PC-3 (cell line): ENCODE results near the gene PPP1R27. TPM values are rescaled to one million over a fixed set of nuclear protein-coding genes. Genes with fewer than 3 reads are reported as not detected.

ENCODE experiments used
- ATAC-seq: fragments of 200-7000 bp; cut with Tn5 transposase; 2 replicates; pipeline ENCODE4 v1.9.1; 2020; ENCODE audit warnings: mild to moderate bottlenecking, moderate library complexity
- BruUV-seq: library from RNA; stranded (reverse); fragments of 400-500 nt; replicated peaks from 2 replicates; lab custom pipeline; 2021; lab: Mats Ljungman, UMichigan
- CTCF ChIA-PET: fragments of 300-600 bp; sonication (Branson Sonifier 250); formaldehyde crosslinking; loops from one replicate; lab custom pipeline; 2022; ENCODE audit warnings: antibody characterized with exemption; lab: Charles Lee
- POLR2A ChIA-PET: fragments of 300-600 bp; sonication (Branson Sonifier 250); formaldehyde crosslinking; loops from one replicate; lab custom pipeline; 2022; ENCODE audit warnings: antibody characterized with exemption; ENCODE audit not compliant: unreplicated experiment; lab: Charles Lee
- DNase-seq: peaks from one replicate; pipeline ENCODE4 v3.0.0-alpha.2; 2015
- H2AFZ ChIP-seq: fragments of 300-600 bp; sonication (generic); 2 replicates; pipeline ENCODE4 v1.6.0; 2016; ENCODE audit warnings: antibody characterized with exemption, low read length
- H3F3A ChIP-seq: fragments of 300-600 bp; sonication (generic); one replicate; pipeline ENCODE4 v1.6.0; 2017; ENCODE audit warnings: antibody characterized with exemption, low read length, control low read depth, mild to moderate bottlenecking; ENCODE audit not compliant: unreplicated experiment
- H3K27ac ChIP-seq: fragments of 300-600 bp; sonication (generic); 2 replicates; pipeline ENCODE4 v1.5.1; 2016; ENCODE audit warnings: mild to moderate bottlenecking, low read length
- H3K27me3 ChIP-seq: fragments of 300-600 bp; sonication (generic); 2 replicates; pipeline ENCODE4 v1.6.1; 2016; ENCODE audit warnings: low read length, mixed read lengths
- H3K36me3 ChIP-seq: fragments of 300-600 bp; sonication (generic); 2 replicates; pipeline ENCODE4 v1.6.1; 2016; ENCODE audit warnings: low read depth, mixed run types, low read length, mixed read lengths
- H3K4me1 ChIP-seq: fragments of 300-600 bp; sonication (generic); 2 replicates; pipeline ENCODE4 v1.5.1; 2016; ENCODE audit warnings: low read length; ENCODE audit not compliant: insufficient read depth
- H3K4me2 ChIP-seq: fragments of 300-600 bp; sonication (generic); 2 replicates; pipeline ENCODE4 v1.6.0; 2016; ENCODE audit warnings: low read length
- H3K4me3 ChIP-seq: fragments of 300-600 bp; sonication (generic); 2 replicates; pipeline ENCODE4 v1.5.1; 2016; ENCODE audit warnings: mild to moderate bottlenecking, low read length, mixed read lengths
- H3K79me2 ChIP-seq: fragments of 300-600 bp; sonication (generic); 2 replicates; pipeline ENCODE4 v1.6.1; 2017; ENCODE audit warnings: low read length, mixed read lengths
- H3K9ac ChIP-seq: fragments of 300-600 bp; sonication (generic); 2 replicates; pipeline ENCODE4 v1.6.0; 2016; ENCODE audit warnings: mild to moderate bottlenecking, low read length
- H3K9me2 ChIP-seq: fragments of 300-600 bp; sonication (generic); replicated peaks from 2 replicates; pipeline ENCODE4 v1.6.1; 2016; ENCODE audit warnings: mixed run types, low read length, mixed read lengths
- H3K9me3 ChIP-seq: fragments of 300-600 bp; sonication (generic); 2 replicates; pipeline ENCODE4 v1.6.1; 2016; ENCODE audit warnings: low read length, mixed read lengths
- H4K20me1 ChIP-seq: fragments of 300-600 bp; sonication (generic); 2 replicates; pipeline ENCODE4 v1.6.1; 2016; ENCODE audit warnings: low read length, mixed read lengths
- CTCF ChIP-seq: fragments of 300-600 bp; sonication (generic); conservative IDR thresholded peaks from 2 replicates; pipeline ENCODE4 v1.5.1; 2017; ENCODE audit warnings: antibody characterized with exemption, low read depth, mild to moderate bottlenecking, low read length
- EZH2 ChIP-seq: fragments of 300-600 bp; sonication (generic); IDR thresholded peaks from one replicate; pipeline ENCODE4 v1.6.1; 2017; ENCODE audit warnings: antibody characterized with exemption, mild to moderate bottlenecking, low read length; ENCODE audit not compliant: unreplicated experiment
- EZH2phosphoT487 ChIP-seq: fragments of 300-600 bp; sonication (generic); IDR thresholded peaks from 2 replicates; pipeline ENCODE4 v1.6.1; 2018; ENCODE audit warnings: mild to moderate bottlenecking, antibody characterized with exemption, low read length, borderline replicate concordance
- intact Hi-C: fragments of 100-400 bp; cut with micrococcal nuclease; formaldehyde crosslinking; loops from 2 replicates; pipeline ENCODE4 v1.9.0; 2023
- total RNA-seq: library from RNA; depleted of rRNA; stranded (reverse); fragments of >200 nt; gene quantifications from 2 replicates; pipeline ENCODE4 v1.2.3, GENCODE V29; 2014

PPP1R27 gene
- total RNA-seq, 1 experiment from 2014 or later, result not detected

- no peaks in the 10 kb centered on the region for H3K9me2 ChIP-seq
- no peak for DNase-seq
- BruUV-seq, result no TSS peak
- H4K20me1 ChIP-seq, result peaks cover 18% of the 10 kb centered on the region
- H3K4me2 ChIP-seq, result peak overlapping the region; percentile 94
- H3K27ac ChIP-seq, result no peak overlapping the region
- H2AFZ ChIP-seq, result no peak overlapping the region
- H3K36me3 ChIP-seq, result peaks cover 13% of the 10 kb centered on the region; the same call in 1 of the 2 replicates
- H3K9me3 ChIP-seq, result no peaks in the 10 kb centered on the region
- intact Hi-C loops, result no loop called here
- CTCF ChIA-PET, result no interaction called here
- H3K9ac ChIP-seq, result no peak overlapping the region
- peaks cover 61% of the 10 kb centered on the region for H3K79me2 ChIP-seq
- no peaks in the 10 kb centered on the region for H3K27me3 ChIP-seq
- peaks cover 44% of the 10 kb centered on the region for H3K4me1 ChIP-seq
- no peak for TF ChIP-seq EZH2
- TF ChIP-seq CTCF, result no peak
- TF ChIP-seq EZH2phosphoT487, result no peak
- POLR2A ChIA-PET, result interaction anchor here (0.6 kb wide), 1 partner anchor 352 kb away, joined by 3 read pairs; no protein-coding TSS in a partner anchor
- ATAC-seq, result no peak
- H3F3A ChIP-seq, result peaks cover 16% of the 10 kb centered on the region
- H3K4me3 ChIP-seq, result peak overlapping the region; percentile 44; the same call in 1 of the 2 replicates
Measured at GRCh38 chr17:81863123-81863675, 28.3 kb upstream of the PPP1R27 start.

- no peaks in the 10 kb centered on the region for H3K9me3 ChIP-seq
- peak overlapping the region; percentile 73 for H3K27ac ChIP-seq
- ATAC-seq (peak; percentile 80), DNase-seq (peak; percentile 100)
- peak overlapping the region; percentile 93 for H3K4me3 ChIP-seq
- H3K79me2 ChIP-seq, result peaks cover 83% of the 10 kb centered on the region
- no peaks in the 10 kb centered on the region for H3K27me3 ChIP-seq
- BruUV-seq, result TSS peak; percentile 67
- H3K36me3 ChIP-seq, result peaks cover 15% of the 10 kb centered on the region
- H3K9me2 ChIP-seq, result no peaks in the 10 kb centered on the region
- H2AFZ ChIP-seq, result peak overlapping the region; percentile 29
- no peak for TF ChIP-seq EZH2phosphoT487
- TF ChIP-seq CTCF, result no peak
- no peak for TF ChIP-seq EZH2
- H3K4me1 ChIP-seq, result peaks cover 37% of the 10 kb centered on the region
- ChIA-PET POLR2A (interaction anchor here (0.5 to 0.6 kb wide), 2 partner anchors 29 to 721 kb away, joined by 4 to 9 read pairs; no protein-coding TSS in a partner anchor), CTCF (interaction anchor here (0.5 to 0.7 kb wide), 2 partner anchors 45 to 197 kb away, joined by 3 to 4 read pairs; no protein-coding TSS in a partner anchor)
- peaks cover 27% of the 10 kb centered on the region for H4K20me1 ChIP-seq
- H3K9ac ChIP-seq, result peak overlapping the region; percentile 93
- H3F3A ChIP-seq, result no peaks in the 10 kb centered on the region
- intact Hi-C loops, result loop anchor here (1.0 kb wide), 1 partner anchor 128 kb away; no protein-coding TSS in a partner anchor
- H3K4me2 ChIP-seq, result peak overlapping the region; percentile 94
Measured at GRCh38 chr17:81860756-81861568, 26.1 kb upstream of the PPP1R27 start.
